AG04449 (cell line): ENCODE data around the gene SYT17.

Source experiments
- CTCF ChIA-PET: fragments of 350-600 bp; formaldehyde crosslinking; extraction: SDS; loops from one replicate; lab custom pipeline; 2021; ENCODE audit warnings: antibody characterized with exemption; lab: Yijun Ruan, JAX
- POLR2A ChIA-PET: fragments of 400-600, 350-600 bp; formaldehyde crosslinking; extraction: SDS; loops from one replicate; lab custom pipeline; 2020; ENCODE audit warnings: antibody characterized with exemption, inconsistent platforms; lab: Yijun Ruan, JAX
- DNase-seq: peaks from one replicate; pipeline ENCODE4 v3.0.0-alpha.2; 2010; ENCODE audit warnings: low read depth, low spot score
- H3K4me3 ChIP-seq: 2 replicates; pipeline ENCODE4 v1.5.1; 2011; ENCODE audit warnings: low read depth, mild to moderate bottlenecking, control low read depth, low read length
- TF ChIP-seq, protein P1 (sequence below): IDR thresholded peaks from one replicate; pipeline ENCODE4 v1.5.1; 2011; ENCODE audit warnings: mild to moderate bottlenecking, moderate library complexity, low read length, control low read depth, inconsistent platforms; ENCODE audit not compliant: insufficient read depth; ENCODE audit errors: missing control alignments

The SYT17 gene

DNA sequence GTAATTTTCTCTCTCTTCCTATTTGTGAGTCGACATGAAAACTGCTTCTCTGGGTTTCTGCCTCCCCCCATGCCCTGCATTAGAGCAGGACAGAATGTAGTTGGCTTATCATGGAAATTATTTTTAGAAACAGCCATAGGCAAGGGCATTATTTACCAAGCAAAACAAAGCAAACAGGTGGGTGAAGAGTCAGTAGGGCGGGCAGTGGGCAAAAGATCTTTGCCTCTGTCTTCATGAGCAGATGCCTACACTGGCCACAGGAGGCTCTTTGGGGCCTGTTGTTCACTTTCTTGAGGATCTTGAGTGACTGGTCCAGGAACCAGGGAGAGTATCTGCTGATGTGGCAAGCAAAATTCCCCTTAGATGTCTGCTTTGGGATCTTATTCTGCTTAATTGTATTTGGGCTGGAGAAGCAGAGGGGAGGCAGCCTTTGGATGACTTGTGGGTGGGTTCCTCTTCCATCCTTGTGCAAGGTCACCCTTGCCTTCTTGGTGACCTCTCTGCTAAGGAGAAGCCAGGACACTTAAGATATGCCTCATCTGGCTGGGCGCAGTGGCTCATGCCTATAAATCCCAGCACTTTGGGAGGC, 75.0 kb downstream of the SYT17 start:
- ChIA-PET POLR2A (no interaction called here), CTCF (no interaction called here)
- DNase-seq, result no peak
- TF ChIP-seq, protein P1, sequence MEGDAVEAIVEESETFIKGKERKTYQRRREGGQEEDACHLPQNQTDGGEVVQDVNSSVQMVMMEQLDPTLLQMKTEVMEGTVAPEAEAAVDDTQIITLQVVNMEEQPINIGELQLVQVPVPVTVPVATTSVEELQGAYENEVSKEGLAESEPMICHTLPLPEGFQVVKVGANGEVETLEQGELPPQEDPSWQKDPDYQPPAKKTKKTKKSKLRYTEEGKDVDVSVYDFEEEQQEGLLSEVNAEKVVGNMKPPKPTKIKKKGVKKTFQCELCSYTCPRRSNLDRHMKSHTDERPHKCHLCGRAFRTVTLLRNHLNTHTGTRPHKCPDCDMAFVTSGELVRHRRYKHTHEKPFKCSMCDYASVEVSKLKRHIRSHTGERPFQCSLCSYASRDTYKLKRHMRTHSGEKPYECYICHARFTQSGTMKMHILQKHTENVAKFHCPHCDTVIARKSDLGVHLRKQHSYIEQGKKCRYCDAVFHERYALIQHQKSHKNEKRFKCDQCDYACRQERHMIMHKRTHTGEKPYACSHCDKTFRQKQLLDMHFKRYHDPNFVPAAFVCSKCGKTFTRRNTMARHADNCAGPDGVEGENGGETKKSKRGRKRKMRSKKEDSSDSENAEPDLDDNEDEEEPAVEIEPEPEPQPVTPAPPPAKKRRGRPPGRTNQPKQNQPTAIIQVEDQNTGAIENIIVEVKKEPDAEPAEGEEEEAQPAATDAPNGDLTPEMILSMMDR, result no peak
- H3K4me3 ChIP-seq, result no peak overlapping the region

DNA sequence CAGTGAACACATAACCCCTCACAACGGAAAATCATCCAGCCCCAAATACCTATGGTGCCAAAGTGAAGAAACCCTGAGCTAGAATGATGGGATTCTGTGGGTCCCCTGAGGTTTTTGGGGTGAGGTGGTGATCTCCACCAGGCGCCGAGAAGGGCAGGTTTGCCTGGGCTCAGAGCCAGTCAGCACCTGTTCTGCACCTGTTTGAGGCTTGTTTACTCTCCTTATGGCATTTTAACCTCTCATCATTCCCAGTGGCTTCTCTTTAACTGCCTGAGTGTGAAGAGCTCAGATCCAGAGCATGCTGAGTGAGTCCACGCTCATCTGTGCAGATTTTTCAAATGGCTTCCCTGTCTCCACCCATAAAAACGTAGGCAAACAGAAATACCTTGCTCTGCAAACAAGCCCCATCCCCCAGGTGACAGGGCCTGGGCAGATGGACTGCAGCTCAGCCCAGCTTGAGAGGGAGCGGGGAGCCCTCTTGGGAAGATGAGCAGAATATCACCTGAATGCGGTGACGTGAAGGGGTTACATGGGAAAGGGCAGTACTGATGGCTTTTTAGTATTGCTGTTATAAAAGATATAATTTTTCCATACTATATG, 77.4 kb downstream of the SYT17 start:
- no peak for DNase-seq
- CTCF ChIA-PET, result no interaction called here
- no peak overlapping the region for H3K4me3 ChIP-seq
- TF ChIP-seq, protein P1, result no peak
- POLR2A ChIA-PET, result no interaction called here

DNA sequence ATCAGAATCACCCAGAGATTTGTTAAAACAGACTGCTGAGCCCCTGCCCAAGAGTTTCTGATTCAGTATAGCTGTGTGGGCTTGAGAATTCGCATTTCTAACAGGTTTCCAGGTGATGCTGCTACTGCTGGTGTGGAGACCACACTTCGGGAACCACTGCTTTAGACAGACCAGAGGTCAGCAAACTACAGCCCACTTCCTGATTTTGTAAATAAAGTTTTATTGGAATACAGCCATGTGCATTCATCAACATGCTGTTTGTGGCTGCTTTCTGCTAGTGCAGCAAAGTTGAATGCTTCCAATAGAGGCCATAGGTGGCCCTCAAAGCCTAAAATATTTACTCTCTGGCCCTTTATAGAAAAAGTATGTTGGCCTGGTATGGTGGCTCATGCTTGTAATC, 84.9 kb downstream of the SYT17 start:
- no peak overlapping the region for H3K4me3 ChIP-seq
- POLR2A ChIA-PET, result no interaction called here
- TF ChIP-seq, protein P1, result no peak
- no peak for DNase-seq
- CTCF ChIA-PET, result no interaction called here

DNA sequence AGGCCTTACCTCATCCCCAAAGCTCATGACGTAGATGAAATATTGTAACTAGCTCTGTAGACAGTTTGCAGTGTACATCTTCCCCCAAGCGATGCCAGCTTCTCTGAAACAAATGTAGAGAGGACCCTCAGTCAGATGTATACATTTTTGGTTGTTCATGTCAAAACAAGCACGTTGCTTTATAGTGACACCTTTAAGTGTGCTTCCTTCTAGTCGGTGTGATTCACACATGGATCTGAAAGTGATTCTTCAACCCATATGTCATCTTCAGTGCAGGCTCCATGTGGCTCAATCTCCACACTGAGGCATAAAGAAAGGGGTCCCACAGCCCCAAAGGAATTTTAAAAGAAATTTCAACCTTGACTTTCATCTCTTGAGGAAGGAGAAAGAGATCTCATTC, 86.6 kb downstream of the SYT17 start:
- TF ChIP-seq, protein P1, result no peak
- ChIA-PET POLR2A (no interaction called here), CTCF (no interaction called here)

DNA sequence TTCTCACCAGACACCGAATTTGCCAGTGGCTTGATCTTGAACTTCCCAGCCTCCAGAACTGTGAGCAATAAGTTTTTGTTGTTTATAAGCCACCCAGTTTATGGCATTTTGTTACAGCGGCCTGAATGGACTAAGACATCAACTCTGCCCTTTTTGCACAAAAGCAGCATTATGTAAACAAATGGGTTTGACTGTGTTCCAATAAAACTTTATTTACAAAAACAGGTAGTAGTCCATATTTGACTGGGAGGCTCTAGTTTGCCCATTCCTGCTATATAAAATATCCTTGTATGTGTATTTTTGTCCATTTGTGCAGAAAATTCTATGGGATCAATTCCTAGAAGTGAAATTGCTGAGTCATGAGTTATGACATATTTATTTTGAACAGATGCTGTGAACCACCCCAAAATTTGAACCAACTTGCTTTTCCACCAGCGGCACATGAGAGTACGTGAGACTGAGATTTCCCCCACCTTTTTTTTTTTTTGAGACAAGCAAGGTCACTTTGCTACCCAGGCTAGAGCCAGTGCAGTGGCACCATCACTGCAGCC, 96.2 kb downstream of the SYT17 start:
- DNase-seq, result no peak
- POLR2A ChIA-PET, result no interaction called here
- CTCF ChIA-PET, result no interaction called here
- H3K4me3 ChIP-seq, result no peak overlapping the region
- TF ChIP-seq, protein P1, result no peak

More for the DNA sequence above, 86.6 kb downstream of the SYT17 start:
- no peak for DNase-seq
- no peak overlapping the region for H3K4me3 ChIP-seq

DNA sequence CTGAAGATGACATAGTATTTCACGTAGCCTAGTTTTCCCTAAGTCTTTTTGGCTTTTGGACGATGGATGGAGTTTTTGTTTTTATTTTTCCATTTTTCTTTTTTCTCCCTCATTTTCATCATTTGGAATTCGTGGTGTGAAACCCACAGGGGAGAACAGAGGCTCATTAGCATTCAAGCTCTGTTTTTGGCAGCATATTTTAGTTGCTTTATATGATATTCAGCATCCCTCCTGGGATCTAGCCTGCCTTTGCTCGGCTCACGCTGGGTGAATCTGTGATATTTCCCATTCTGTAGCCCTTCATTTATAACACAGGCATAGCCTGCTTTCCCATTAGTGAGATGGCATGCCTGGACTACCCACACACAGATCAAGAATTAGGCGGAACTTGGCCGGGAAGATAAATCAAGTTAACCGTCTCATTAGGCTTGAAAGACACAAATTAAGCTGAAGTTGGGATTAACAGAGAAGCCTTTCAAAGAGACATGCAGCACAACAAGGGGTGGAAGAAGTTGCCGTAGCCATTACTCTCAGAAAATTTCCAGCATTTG, 97.4 kb downstream of the SYT17 start:
- DNase-seq, result no peak
- TF ChIP-seq, protein P1, result no peak
- no peak overlapping the region for H3K4me3 ChIP-seq
- ChIA-PET POLR2A (no interaction called here), CTCF (no interaction called here)
